GM10266 (cell line): Measurements from ENCODE around the gene GUCY1A2.

ENCODE experiments used
- DNase-seq: peaks from one replicate; pipeline ENCODE4 v3.0.0; 2012; ENCODE audit errors: extremely low spot score
- CTCF ChIP-seq: IDR thresholded peaks from 2 replicates; pipeline ENCODE4 v1.5.1; 2012; ENCODE audit warnings: mild to moderate bottlenecking, low read depth; ENCODE audit not compliant: control insufficient read depth, insufficient read depth; ENCODE audit errors: missing control alignments

Gene GUCY1A2

DNA sequence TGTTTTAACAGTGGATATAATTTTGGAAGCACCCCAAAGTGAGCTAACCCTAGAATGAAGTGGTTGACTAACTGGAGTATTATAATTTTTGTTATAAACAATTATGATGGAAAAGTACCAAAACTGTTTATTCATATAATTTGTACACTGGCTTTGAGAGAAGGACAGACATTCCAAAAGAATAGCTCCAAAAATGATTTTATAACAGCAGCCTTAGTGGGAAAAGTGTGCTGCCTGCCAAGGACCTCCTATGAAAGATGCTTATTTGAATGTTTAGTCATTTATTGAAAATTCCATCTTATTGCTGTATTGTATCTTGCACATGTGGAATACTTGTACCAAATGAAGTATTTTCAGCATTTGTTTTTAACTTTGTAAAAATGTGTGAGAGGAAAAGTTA, 169.8 kb downstream of the GUCY1A2 start:
- TF ChIP-seq CTCF = no peak
- no peak for DNase-seq

DNA sequence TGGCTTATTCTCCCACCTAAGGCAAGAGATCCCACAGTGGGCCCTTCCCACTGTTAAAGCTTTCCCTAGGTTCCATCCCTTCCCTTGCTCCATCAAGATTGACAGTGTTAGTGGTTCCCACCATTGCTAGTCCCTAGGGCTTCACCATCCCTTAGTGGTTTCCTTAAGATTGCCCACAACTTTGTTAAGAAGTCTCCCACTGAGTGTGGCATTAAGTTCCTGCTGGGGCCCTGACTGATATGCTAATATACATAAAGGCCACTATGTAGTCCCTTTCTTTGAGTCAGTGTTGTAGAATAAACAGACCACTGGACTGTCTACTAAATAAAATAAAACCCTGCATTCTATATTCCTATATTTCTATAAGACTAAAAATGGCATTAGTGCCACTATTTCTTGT, 176.1 kb downstream of the GUCY1A2 start:
- no peak for DNase-seq
- TF ChIP-seq CTCF = no peak

DNA sequence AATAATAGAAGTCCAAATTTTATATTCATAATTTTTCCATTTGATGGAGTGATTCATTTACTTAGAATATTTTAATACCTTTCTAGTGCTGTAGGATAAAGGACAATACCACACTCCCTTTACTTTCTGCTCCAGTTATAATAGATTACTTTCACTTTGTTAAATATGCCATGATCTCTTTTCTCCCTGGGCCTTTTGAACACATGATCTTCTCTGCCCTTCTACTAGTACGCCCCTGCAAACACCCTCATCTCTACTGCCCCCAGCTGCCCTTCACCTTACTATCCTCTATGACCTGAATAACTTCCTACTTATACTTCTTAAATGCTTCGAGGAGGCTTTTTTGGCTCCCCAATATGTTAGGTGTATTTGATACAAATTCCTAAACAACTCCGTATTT, 177.3 kb downstream of the GUCY1A2 start:
- no peak for DNase-seq
- TF ChIP-seq CTCF = no peak

GRCh38 chr11:106840146-106840545, 178.1 kb downstream of the GUCY1A2 start:
- DNase-seq = no peak
- TF ChIP-seq CTCF = no peak

DNA sequence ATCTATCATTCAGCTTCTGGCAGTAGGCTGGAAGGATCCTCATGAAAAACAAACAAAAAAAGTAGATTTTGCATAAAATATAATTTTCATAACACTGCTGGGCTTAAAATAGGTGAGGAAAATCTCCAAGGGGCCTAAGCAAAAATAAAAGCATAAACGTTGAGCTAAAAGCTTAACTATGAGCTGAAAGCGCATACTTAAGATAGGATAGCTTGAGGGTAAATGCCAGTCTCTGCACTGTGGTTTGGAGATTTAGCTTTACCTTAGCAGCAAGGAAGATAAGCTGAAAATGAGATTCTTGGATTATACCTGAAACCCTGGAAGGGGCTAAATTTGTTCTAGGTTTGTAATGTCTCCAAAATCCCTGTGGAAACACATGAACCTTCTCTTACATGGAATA, 183.7 kb downstream of the GUCY1A2 start:
- TF ChIP-seq CTCF = no peak
- no peak for DNase-seq

- no peak for DNase-seq
- no peak for TF ChIP-seq CTCF
Measured at GRCh38 chr11:106828976-106829375, 189.3 kb downstream of the GUCY1A2 start.

DNA sequence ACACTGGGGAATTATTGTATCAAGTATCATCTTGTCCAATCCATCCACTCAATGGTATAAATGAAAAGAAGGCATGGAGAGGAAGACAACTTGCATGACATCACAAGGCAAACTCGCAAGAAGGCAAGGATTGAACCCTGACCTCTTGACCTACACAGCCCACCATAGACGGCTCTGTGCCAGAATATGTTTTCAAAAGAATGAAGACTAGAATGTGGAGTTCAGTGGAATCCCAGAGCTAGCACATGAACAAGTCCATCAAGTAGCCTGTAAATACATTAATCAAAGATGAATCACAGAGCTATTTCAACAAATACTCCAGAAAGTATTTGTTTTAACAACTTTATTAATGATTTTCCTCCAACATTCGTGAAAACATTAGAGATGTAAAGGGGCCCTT, 189.7 kb downstream of the GUCY1A2 start:
- no peak for TF ChIP-seq CTCF
- no peak for DNase-seq
